GM19025 (cell line): Measurements from ENCODE around the gene ABO.
"Not testable (repeated sequence)": the region's sequence is repeated elsewhere in the genome, so short reads cannot be mapped to it uniquely, and the experiment has no call there.

Experiments used
- ATAC-seq: cut with Tn5 transposase; IDR thresholded peaks from one replicate; pipeline ENCODE4 v1.9.1; 2021; ENCODE audit warnings: mild to moderate bottlenecking, low read depth, moderate library complexity; ENCODE audit not compliant: unreplicated experiment

The ABO gene

GRCh38 chr9:133207540-133208170, 67.3 kb downstream of the ABO start:
- ATAC-seq: no peak

GRCh38 chr9:133207021-133207531, 67.9 kb downstream of the ABO start:
- ATAC-seq: no peak

- ATAC-seq: no peak
Observed at GRCh38 chr9:133205996-133206931, 68.7 kb downstream of the ABO start.

GRCh38 chr9:133205481-133205887, 69.5 kb downstream of the ABO start:
- ATAC-seq: not testable (repeated sequence)
